ENCODE measurements around the gene ARHGAP6.

Gene ARHGAP6

GRCh38 chrX:11342673-11343072, 323.0 kb downstream of the ARHGAP6 start:
- no peak for DNase-seq

- DNase-seq = peak in 1 of 2 experiments; percentile 35
These were observed 324.2 kb downstream of the ARHGAP6 start for GRCh38 chrX:11341274-11342201.

GRCh38 chrX:11337292-11338009, 328.3 kb downstream of the ARHGAP6 start:
- DNase-seq = no peak

- DNase-seq = no peak
These were observed 329.5 kb downstream of the ARHGAP6 start for GRCh38 chrX:11336201-11336600.

GRCh38 chrX:11334165-11334564, 331.6 kb downstream of the ARHGAP6 start:
- no peak for DNase-seq

- no peak for DNase-seq
These were observed 333.9 kb downstream of the ARHGAP6 start for GRCh38 chrX:11331788-11332187.

- no peak for DNase-seq
These were observed 336.7 kb downstream of the ARHGAP6 start for GRCh38 chrX:11329021-11329420.

- DNase-seq = no peak
These were observed 337.6 kb downstream of the ARHGAP6 start for GRCh38 chrX:11328134-11328533.

GRCh38 chrX:11321986-11322385, 343.7 kb downstream of the ARHGAP6 start:
- no peak for DNase-seq

- DNase-seq = no peak
These were observed 345.8 kb downstream of the ARHGAP6 start for GRCh38 chrX:11319806-11320520.

- DNase-seq = no peak
These were observed 354.0 kb downstream of the ARHGAP6 start for GRCh38 chrX:11311706-11312105.

GRCh38 chrX:11309220-11309619, 356.5 kb downstream of the ARHGAP6 start:
- no peak for DNase-seq

- DNase-seq = no peak
These were observed 360.1 kb downstream of the ARHGAP6 start for GRCh38 chrX:11305641-11306040.

GRCh38 chrX:11304829-11305228, 360.9 kb downstream of the ARHGAP6 start:
- no peak for DNase-seq

GRCh38 chrX:11298600-11298999, 367.1 kb downstream of the ARHGAP6 start:
- no peak for DNase-seq

- no peak for DNase-seq
These were observed 369.7 kb downstream of the ARHGAP6 start for GRCh38 chrX:11296051-11296450.

GRCh38 chrX:11293113-11293512, 372.6 kb downstream of the ARHGAP6 start, which contains the start of gene AMELX:
Gene AMELX, plus strand, starts transcription at chrX:11293413. Its CDS starts 1,376 bp downstream, at chrX:11294789.
- DNase-seq = no peak

- DNase-seq = no peak
These were observed 375.2 kb downstream of the ARHGAP6 start for GRCh38 chrX:11290416-11291102.

GRCh38 chrX:11287505-11287904, 378.2 kb downstream of the ARHGAP6 start:
- DNase-seq = no peak

GRCh38 chrX:11285651-11286050, 380.1 kb downstream of the ARHGAP6 start:
- no peak for DNase-seq

- DNase-seq = no peak
These were observed 383.7 kb downstream of the ARHGAP6 start for GRCh38 chrX:11282043-11282442.

- DNase-seq = no peak
These were observed 392.2 kb downstream of the ARHGAP6 start for GRCh38 chrX:11273544-11273943.

- no peak for DNase-seq
These were observed 392.9 kb downstream of the ARHGAP6 start for GRCh38 chrX:11272863-11273262.

Measured in AML-193 (cell line).